Choroid plexus epithelial cell (primary cell): ENCODE measurements around the gene VMO1.

ENCODE experiments used
- DNase-seq: peaks from one replicate; pipeline ENCODE4 v3.0.0-alpha.2; 2010; ENCODE audit warnings: low read depth
- H3K4me3 ChIP-seq: 2 replicates; pipeline ENCODE4 v1.5.1; 2011; ENCODE audit warnings: low read depth, mild to moderate bottlenecking, control low read depth, low read length, moderate library complexity
- CTCF ChIP-seq: conservative IDR thresholded peaks from 2 replicates; pipeline ENCODE4 v1.5.1; 2011; ENCODE audit warnings: low read depth, mild to moderate bottlenecking, control low read depth, inconsistent platforms, low read length, moderate library complexity

VMO1 gene

GRCh38 chr17:4796552-4796920 lies 10.4 kb upstream of the VMO1 start:
- H3K4me3 ChIP-seq: peak overlapping the region; percentile 99
- peak; percentile 60 for DNase-seq
- TF ChIP-seq CTCF: no peak

GRCh38 chr17:4795168-4795567 lies 9.0 kb upstream of the VMO1 start:
- DNase-seq: no peak
- H3K4me3 ChIP-seq: no peak overlapping the region
- no peak for TF ChIP-seq CTCF

GRCh38 chr17:4790705-4791088 lies 4.5 kb upstream of the VMO1 start:
- no peak for TF ChIP-seq CTCF
- H3K4me3 ChIP-seq: peak overlapping the region; percentile 66
- no peak for DNase-seq

- H3K4me3 ChIP-seq: peak overlapping the region; percentile 66
- peak; percentile 87 for DNase-seq
- peak; percentile 52 for TF ChIP-seq CTCF
These were observed 4.0 kb upstream of the VMO1 start for GRCh38 chr17:4789951-4790704.

- H3K4me3 ChIP-seq: peak overlapping the region; percentile 66
- TF ChIP-seq CTCF: no peak
- no peak for DNase-seq
These were observed 3.5 kb upstream of the VMO1 start for GRCh38 chr17:4789701-4789950.

GRCh38 chr17:4788807-4789700 lies 2.9 kb upstream of the VMO1 start, which contains the start of gene GLTPD2:
GLTPD2 (plus strand) TSS chr17:4788964; CDS start chr17:4789012, 48 bp downstream.
- H3K4me3 ChIP-seq: peak within 1 kb of the TSS; percentile 66
- DNase-seq: no peak
- TF ChIP-seq CTCF: no peak
